Activated naive CD4-positive, alpha-beta T cell treated with anti-CD3 and anti-CD28 coated beads, Interleukin-2, amount 10 ng/mL, durations not matched to agents 7 days and 5 days (primary cell): Measurements from ENCODE around the gene NAA10.

Experiments used
- CTCF ChIA-PET: fragments of 350-600 bp; sonication (Branson Sonifier 250); formaldehyde crosslinking; loops from one replicate; lab custom pipeline; 2021; ENCODE audit warnings: antibody characterized with exemption; lab: Charles Lee
- DNase-seq: peaks from one replicate; pipeline ENCODE4 v3.0.0-alpha.2; 2020
- H3K27ac Mint-ChIP-seq: one replicate; pipeline ENCODE4 v1.8.0; 2021; ENCODE audit warnings: mild to moderate bottlenecking, moderate library complexity, mixed read lengths
- H3K27me3 Mint-ChIP-seq: one replicate; pipeline ENCODE4 v1.8.0; 2021; ENCODE audit warnings: mild to moderate bottlenecking, mixed read lengths
- H3K36me3 Mint-ChIP-seq: one replicate; pipeline ENCODE4 v1.8.0; 2021; ENCODE audit warnings: mixed read lengths
- H3K4me1 Mint-ChIP-seq: one replicate; pipeline ENCODE4 v1.8.0; 2021; ENCODE audit warnings: mixed read lengths
- H3K4me3 Mint-ChIP-seq: one replicate; pipeline ENCODE4 v1.8.0; 2021; ENCODE audit warnings: mild to moderate bottlenecking, moderate library complexity, mixed read lengths
- H3K9me3 Mint-ChIP-seq: one replicate; pipeline ENCODE4 v1.8.0; 2021; ENCODE audit warnings: mixed read lengths

NAA10 gene

GRCh38 chrX:153881281-153881680, 53.6 kb downstream of the NAA10 start:
- no peak overlapping the region for H3K27ac Mint-ChIP-seq
- H3K4me1 Mint-ChIP-seq: peaks cover 28% of the 10 kb centered on the region
- CTCF ChIA-PET: no interaction called here
- no peaks in the 10 kb centered on the region for H3K36me3 Mint-ChIP-seq
- H3K4me3 Mint-ChIP-seq: no peak overlapping the region
- no peaks in the 10 kb centered on the region for H3K9me3 Mint-ChIP-seq
- no peak for DNase-seq
- peaks cover 81% of the 10 kb centered on the region for H3K27me3 Mint-ChIP-seq

DNA sequence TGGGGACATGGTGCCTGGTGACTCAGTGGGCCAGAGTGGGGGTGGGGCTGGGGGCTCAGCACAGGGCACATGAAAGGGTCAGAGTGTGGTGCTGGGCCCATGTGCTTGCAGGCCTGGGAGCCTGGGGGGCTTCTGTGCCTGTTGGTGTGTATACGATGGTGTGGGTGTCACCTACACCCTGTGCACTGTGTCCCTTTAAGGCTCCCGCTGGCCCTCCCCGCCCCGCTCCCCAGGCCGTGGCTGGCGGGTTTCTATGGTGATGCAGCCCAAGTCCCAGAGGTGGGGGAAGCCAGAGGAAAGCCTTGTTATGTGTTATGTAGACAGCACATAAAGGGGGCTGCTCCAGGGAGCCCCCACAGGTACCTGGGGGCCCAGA, 54.4 kb downstream of the NAA10 start:
- H3K36me3 Mint-ChIP-seq: no peaks in the 10 kb centered on the region
- peaks cover 27% of the 10 kb centered on the region for H3K4me1 Mint-ChIP-seq
- CTCF ChIA-PET: no interaction called here
- peaks cover 79% of the 10 kb centered on the region for H3K27me3 Mint-ChIP-seq
- no peak overlapping the region for H3K27ac Mint-ChIP-seq
- no peak overlapping the region for H3K4me3 Mint-ChIP-seq
- no peaks in the 10 kb centered on the region for H3K9me3 Mint-ChIP-seq
- DNase-seq: no peak

GRCh38 chrX:153879741-153880439, 54.9 kb downstream of the NAA10 start:
- Mint-ChIP-seq H3K27me3 (peaks cover 79% of the 10 kb centered on the region), H3K9me3 (no peaks in the 10 kb centered on the region), H3K36me3 (no peaks in the 10 kb centered on the region), H3K27ac (no peak overlapping the region), H3K4me1 (peaks cover 23% of the 10 kb centered on the region), H3K4me3 (no peak overlapping the region)
- CTCF ChIA-PET: no interaction called here
- no peak for DNase-seq
